OCI-LY7 (cell line): ENCODE results near the gene FNDC5.

ENCODE experiments used
- EZH2phosphoT487 ChIP-seq: fragments of 200-600 bp; sonication (generic); IDR thresholded peaks from 2 replicates; pipeline ENCODE4 v1.6.1; 2018; ENCODE audit warnings: low read depth, borderline replicate concordance, mild to moderate bottlenecking, mixed run types, antibody characterized with exemption, low read length, moderate library complexity, mixed read lengths
- TF ChIP-seq, protein P1 (sequence below): fragments of 200-600 bp; sonication (generic); conservative IDR thresholded peaks from 2 replicates; pipeline ENCODE4 v1.5.1; 2014; ENCODE audit warnings: mild to moderate bottlenecking, antibody characterized with exemption, low read length, moderate library complexity, mixed read lengths

DNA sequence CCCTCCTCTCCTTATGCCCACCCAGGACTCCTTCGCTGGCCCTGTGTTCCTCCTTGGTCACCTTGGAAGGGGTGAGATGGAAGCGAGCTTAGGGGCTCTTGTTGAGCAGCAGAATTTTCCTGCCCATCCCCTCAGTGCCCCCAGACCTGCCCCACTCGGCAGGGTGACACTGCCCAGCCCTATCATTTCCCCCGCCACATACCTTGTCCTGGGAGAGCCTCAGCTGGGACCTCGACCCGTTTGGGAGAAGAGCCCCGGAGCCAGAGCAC, 1.4 kb upstream of the FNDC5 start:
- TF ChIP-seq, protein P1, sequence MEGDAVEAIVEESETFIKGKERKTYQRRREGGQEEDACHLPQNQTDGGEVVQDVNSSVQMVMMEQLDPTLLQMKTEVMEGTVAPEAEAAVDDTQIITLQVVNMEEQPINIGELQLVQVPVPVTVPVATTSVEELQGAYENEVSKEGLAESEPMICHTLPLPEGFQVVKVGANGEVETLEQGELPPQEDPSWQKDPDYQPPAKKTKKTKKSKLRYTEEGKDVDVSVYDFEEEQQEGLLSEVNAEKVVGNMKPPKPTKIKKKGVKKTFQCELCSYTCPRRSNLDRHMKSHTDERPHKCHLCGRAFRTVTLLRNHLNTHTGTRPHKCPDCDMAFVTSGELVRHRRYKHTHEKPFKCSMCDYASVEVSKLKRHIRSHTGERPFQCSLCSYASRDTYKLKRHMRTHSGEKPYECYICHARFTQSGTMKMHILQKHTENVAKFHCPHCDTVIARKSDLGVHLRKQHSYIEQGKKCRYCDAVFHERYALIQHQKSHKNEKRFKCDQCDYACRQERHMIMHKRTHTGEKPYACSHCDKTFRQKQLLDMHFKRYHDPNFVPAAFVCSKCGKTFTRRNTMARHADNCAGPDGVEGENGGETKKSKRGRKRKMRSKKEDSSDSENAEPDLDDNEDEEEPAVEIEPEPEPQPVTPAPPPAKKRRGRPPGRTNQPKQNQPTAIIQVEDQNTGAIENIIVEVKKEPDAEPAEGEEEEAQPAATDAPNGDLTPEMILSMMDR, result no peak
- TF ChIP-seq EZH2phosphoT487, result no peak
